Adrenal gland (tissue), 12 donors: ENCODE data around the gene LPCAT4. TPM values are rescaled to one million over a fixed set of nuclear protein-coding genes. Genes with fewer than 3 reads are reported as not detected.
A peak's percentile ranks its signal among the peaks of the same experiment; 100 is the strongest.
"Not testable (repeated sequence)": the region's sequence is repeated elsewhere in the genome, so short reads cannot be mapped to it uniquely, and the experiment has no call there.

Experiments used
- DNase-seq, 7 donors: peaks; one replicate each; pipeline ENCODE4 v3.0.0-alpha.2; 2019 to 2020
- H3K27ac ChIP-seq, 5 donors: fragments of 200-600 bp; sonication (generic) in 4 of 5; 1 replicate in 3 of 5; 2 replicates in 2 of 5; pipeline versions ENCODE4 v1.5.1 to v1.8.0; 2016 to 2020; ENCODE audit warnings: mild to moderate bottlenecking in 1 of 5
- H3K27me3 ChIP-seq: fragments of 200-600 bp; 2 replicates; pipeline ENCODE4 v1.8.0; 2021
- H3K36me3 ChIP-seq, 2 donors: fragments of 200-600 bp; replicated peaks in 1 of 2; 1 replicate in 1 of 2; 2 replicates in 1 of 2; pipeline versions ENCODE4 v1.5.1 to v1.8.0; 2018 to 2022
- H3K4me1 ChIP-seq, 2 donors: fragments of 200-600 bp; replicated peaks in 1 of 2; 1 replicate in 1 of 2; 2 replicates in 1 of 2; pipeline versions ENCODE4 v1.5.1 to v1.8.0; 2018 to 2021
- H3K4me3 ChIP-seq, 4 donors: fragments of 200-600 bp; sonication (generic) in 3 of 4; one replicate each; pipeline ENCODE4 v1.5.1; 2016 to 2018
- H3K9me3 ChIP-seq, 3 donors: fragments of 200-600 bp; sonication (generic) in 1 of 3; replicated peaks in 1 of 3; 1 replicate in 2 of 3; 2 replicates in 1 of 3; pipeline versions ENCODE4 v1.5.1 to v1.8.0; 2016 to 2021
- POLR2A ChIP-seq, 2 donors: fragments of 450-650 bp; IDR thresholded peaks; one replicate each; pipeline ENCODE4 v1.6.1; 2017; ENCODE audit warnings: antibody characterized with exemption in 2 of 2, mild to moderate bottlenecking in 2 of 2, moderate library complexity in 1 of 2
- WGBS, 4 donors: extraction: QIAGEN DNeasy Blood & Tissue Kit in 2 of 4; methylation state at CpG; one replicate each; pipeline versions ENCODE4 v1.1.5 to v1.1.7; 2013 to 2017; 5-methylcytosine and 5-hydroxymethylcytosine counted together
- intact Hi-C, 2 donors: fragments of 100-400 bp; cut with DNase I; formaldehyde crosslinking; loops; one replicate each; pipeline versions ENCODE4 v1.14.1 to v1.15.0; 2022 to 2023
- polyA plus RNA-seq, 3 donors: library from polyadenylated mRNA; stranded (reverse); fragments of 200-250 nt in 2 of 3; fragments of 350-450 nt in 1 of 3; fragmentation: Illumina TruSeq in 1 of 3; extraction: RNeasy Lipid Tissue Mini Kit (QIAGEN cat#74804) in 1 of 3; gene quantifications; one replicate each; pipeline ENCODE4 v1.2.3, GENCODE V29; 2013 to 2014
- total RNA-seq, 9 donors: library from RNA; depleted of rRNA in 4 of 9; stranded (reverse); fragments of >200 nt in 4 of 9; fragments of 120-200 nt in 1 of 9; fragmentation: NEBNext Ultra II Directional in 1 of 9; extraction: Animal tissue kit (Norgen Biotek cat#: 25700) in 1 of 9; gene quantifications; one replicate each; pipeline versions ENCODE4 v1.1.0 to v1.2.4, GENCODE V29; 2013 to 2023
- TF ChIP-seq, protein P1 (sequence below), 6 experiments: fragments of 450-650 bp in 4 of 6; fragments of 200-600 bp in 2 of 6; sonication (generic) in 1 of 6; IDR thresholded peaks; 1 replicate in 5 of 6; 2 replicates in 1 of 6; pipeline versions ENCODE4 v1.5.1 to v1.8.0; 2016 to 2021; ENCODE audit warnings: antibody characterized with exemption in 6 of 6, mild to moderate bottlenecking in 2 of 6, moderate library complexity in 1 of 6
- donor health status: healthy with polysubstance abuse.
- donor health status: Bipolar disorder and iron deficiency.
- donor health status: DM: yes; HTN: yes; CAD: no.
- donor health status: DM: no; HTN: no; CAD: no.
- donor health status: DM: no; HTN: no; CAD: no.
- donor health status: DM: yes; HTN: yes; CAD: no.

Gene LPCAT4
- total and polyA plus RNA-seq, 12 donors, result 1.2 to 31.6 (median 12.6) TPM

DNA sequence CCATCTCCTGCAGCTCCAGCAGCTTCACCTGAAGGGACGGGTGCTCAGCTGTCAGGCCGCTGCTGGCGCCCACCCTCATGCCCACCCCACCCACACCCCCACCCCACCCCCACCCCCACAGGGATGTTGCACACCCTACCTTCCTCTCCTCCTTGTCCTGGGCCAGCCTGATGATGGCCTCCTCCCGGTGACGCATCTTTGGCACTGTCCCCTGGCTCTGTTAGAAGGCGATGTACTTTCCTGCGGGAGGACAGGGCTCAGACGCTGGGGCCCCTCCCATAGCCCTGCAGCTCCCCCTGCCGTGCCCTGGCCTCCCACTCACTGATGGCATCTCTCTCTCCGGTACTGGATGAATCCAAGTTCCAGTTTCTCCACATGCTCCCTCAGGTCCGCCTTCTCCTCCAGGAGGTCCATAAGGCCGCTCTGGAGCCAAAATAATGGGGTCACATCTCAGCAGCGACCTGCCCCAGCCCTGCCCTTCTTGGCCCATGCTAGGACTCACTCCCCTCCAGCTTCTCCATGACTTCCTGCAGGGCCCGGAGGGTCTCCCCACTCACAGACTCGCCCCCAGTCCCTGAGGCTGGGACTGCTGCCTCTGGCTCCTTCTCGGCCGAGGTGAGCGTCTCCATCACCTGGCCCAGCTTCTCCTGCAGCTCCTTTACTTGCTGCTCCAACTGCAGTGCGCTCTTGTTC, 15.0 kb upstream of the LPCAT4 start:
- H3K9me3 ChIP-seq, intact Hi-C loops, H3K27ac ChIP-seq, DNase-seq, H3K27me3 ChIP-seq, H3K4me3 ChIP-seq, H3K36me3 ChIP-seq, H3K4me1 ChIP-seq: not testable (repeated sequence)
- WGBS, 4 donors, result no CpG with 5 or more reads among the region's 19 CpGs

DNA sequence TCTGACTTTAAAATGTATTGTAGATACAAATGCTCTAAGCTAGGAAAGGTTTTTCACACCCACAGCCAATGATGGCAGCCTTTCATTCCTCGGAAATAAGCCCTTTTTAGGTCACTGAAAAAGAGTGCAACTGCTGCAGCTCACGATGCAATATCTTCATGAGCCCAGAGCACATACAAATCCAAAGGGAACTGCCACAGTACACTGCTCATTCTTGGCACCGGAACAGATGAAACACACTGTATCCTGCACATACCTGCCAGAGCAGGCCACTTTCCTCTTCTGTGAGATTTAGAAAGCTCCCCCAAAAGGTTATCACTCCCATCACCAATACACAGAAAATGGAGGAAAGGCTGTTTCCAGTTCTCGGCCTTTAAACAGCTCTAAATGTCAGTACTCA, 13.5 kb upstream of the LPCAT4 start:
- H3K9me3 ChIP-seq, H3K27me3 ChIP-seq, intact Hi-C loops, H3K4me1 ChIP-seq, H3K4me3 ChIP-seq, H3K36me3 ChIP-seq, H3K27ac ChIP-seq: not testable (repeated sequence)
- 69 to 93% (median 92%) methylated on average over 4 of the region's 4 CpGs for WGBS, 4 donors
- peak in 1 of 7 donors; percentile 6 for DNase-seq

DNA sequence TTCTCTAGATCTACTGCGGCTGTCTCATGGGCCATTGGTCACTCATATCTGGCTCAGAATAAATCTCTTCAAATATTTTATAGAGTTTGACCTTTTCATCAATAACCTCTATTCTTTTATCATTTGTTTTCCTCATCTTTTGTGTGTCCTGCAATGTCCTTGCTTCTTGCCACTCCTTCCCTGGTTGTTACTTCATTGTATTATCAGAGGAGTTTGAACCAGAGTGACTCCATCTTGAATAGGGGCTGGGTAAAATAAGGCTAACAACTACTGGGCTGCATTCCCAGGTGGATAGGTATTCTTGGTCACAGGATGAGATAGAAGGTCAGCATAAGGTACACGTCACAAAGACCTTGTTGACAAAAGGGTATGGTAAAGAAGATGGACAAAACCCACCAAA, 9.9 kb upstream of the LPCAT4 start:
- 93 to 96% (median 94%) methylated on average over 2 of the region's 2 CpGs for WGBS, 4 donors
- Histone ChIP-seq H3K36me3 (no peaks in the 10 kb centered on the region), H3K27me3 (no peaks in the 10 kb centered on the region), H3K4me1 (no peaks in the 10 kb centered on the region), H3K4me3 (no peak overlapping the region), H3K9me3 (no peaks in the 10 kb centered on the region), H3K27ac (no peak overlapping the region)
- intact Hi-C loops, result no loop called here
- TF ChIP-seq POLR2A (IDR thresholded peaks at IDR 0.05), result no peak
- TF ChIP-seq, protein P1, sequence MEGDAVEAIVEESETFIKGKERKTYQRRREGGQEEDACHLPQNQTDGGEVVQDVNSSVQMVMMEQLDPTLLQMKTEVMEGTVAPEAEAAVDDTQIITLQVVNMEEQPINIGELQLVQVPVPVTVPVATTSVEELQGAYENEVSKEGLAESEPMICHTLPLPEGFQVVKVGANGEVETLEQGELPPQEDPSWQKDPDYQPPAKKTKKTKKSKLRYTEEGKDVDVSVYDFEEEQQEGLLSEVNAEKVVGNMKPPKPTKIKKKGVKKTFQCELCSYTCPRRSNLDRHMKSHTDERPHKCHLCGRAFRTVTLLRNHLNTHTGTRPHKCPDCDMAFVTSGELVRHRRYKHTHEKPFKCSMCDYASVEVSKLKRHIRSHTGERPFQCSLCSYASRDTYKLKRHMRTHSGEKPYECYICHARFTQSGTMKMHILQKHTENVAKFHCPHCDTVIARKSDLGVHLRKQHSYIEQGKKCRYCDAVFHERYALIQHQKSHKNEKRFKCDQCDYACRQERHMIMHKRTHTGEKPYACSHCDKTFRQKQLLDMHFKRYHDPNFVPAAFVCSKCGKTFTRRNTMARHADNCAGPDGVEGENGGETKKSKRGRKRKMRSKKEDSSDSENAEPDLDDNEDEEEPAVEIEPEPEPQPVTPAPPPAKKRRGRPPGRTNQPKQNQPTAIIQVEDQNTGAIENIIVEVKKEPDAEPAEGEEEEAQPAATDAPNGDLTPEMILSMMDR (IDR thresholded peaks at IDR 0.05), result no peak
- DNase-seq, result no peak

DNA sequence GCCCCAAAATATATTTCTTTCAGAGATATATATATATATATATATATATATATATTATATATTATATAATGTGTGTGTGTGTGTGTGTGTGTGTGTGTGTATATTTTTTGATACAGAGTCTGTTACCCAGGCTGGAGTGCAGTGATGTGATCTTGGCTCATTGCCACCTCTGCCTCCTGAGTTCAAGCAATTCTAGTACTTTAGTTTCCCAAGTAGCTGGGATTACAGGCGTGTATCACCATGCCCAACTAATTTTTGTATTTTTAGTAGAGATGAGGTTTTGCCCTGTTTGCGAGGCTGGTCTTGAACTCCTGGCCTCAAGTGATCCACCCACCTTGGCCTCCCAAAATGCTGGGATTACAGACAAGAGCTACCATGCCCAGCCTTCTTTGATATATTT, 8.5 kb upstream of the LPCAT4 start:
- DNase-seq, result peak in 1 of 7 donors; percentile 15
- H3K4me1 ChIP-seq, H3K36me3 ChIP-seq, H3K27me3 ChIP-seq, H3K4me3 ChIP-seq, H3K9me3 ChIP-seq, H3K27ac ChIP-seq, intact Hi-C loops: not testable (repeated sequence)
- 88 to 100% (median 95%) methylated on average over 2 of the region's 2 CpGs for WGBS, 4 donors

DNA sequence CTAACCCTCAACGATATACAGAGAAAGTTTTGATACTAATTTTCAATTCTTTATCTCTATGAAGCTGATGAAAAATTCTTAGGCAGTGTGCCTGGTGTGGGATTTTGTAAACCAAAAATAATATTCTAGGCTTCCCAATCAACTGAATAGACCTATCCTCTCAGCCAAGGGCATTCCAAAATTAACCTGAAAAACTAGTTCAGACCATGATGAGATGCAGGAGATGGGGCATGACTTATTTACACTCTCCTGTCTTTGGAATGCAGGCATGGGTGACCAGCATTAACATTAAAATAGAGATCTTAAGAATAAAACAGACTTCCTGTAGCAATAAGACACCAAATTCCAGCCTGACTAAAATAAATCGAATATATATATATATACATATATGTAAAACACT, 7.8 kb upstream of the LPCAT4 start:
- intact Hi-C loops, result no loop called here
- no peak for DNase-seq
- H3K4me1 ChIP-seq, result no peaks in the 10 kb centered on the region
- H3K4me3 ChIP-seq, result no peak overlapping the region
- TF ChIP-seq POLR2A (IDR thresholded peaks at IDR 0.05), result no peak
- TF ChIP-seq, protein P1 (IDR thresholded peaks at IDR 0.05), result no peak
- no peaks in the 10 kb centered on the region for H3K36me3 ChIP-seq
- WGBS, 4 donors, result 48 to 71% (median 58%) methylated on average over 2 of the region's 2 CpGs
- no peaks in the 10 kb centered on the region for H3K9me3 ChIP-seq
- no peaks in the 10 kb centered on the region for H3K27me3 ChIP-seq
- no peak overlapping the region for H3K27ac ChIP-seq

DNA sequence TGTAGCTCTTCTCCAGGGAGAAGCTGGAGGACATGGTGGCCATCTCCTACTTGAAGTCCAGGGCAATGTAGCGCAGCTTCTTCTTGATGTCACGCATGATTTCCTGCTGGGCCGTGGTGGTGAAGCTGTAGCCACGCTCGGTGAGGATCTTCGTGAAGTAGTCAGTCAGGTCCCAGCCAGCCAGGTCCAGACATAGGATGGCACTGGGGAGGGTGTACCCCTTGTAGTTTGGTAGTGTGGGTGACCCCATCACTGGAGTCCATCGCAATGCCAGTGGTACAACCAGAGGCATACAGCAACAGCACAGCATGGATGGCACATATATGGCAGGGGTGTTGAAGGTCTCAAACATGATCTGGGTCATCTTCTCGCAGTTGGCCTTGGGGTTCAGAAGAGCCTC, 7.0 kb upstream of the LPCAT4 start:
- Histone ChIP-seq H3K4me3 (no peak overlapping the region), H3K4me1 (no peaks in the 10 kb centered on the region), H3K27ac (no peak overlapping the region), H3K36me3 (no peaks in the 10 kb centered on the region), H3K9me3 (no peaks in the 10 kb centered on the region), H3K27me3 (no peaks in the 10 kb centered on the region)
- no peak for TF ChIP-seq POLR2A (IDR thresholded peaks at IDR 0.05)
- peak in 1 of 7 donors; percentile 42 for DNase-seq
- 80 to 96% (median 87%) methylated on average over 1 to 8 of the region's 8 CpGs for WGBS, 4 donors
- intact Hi-C loops, result no loop called here
